Ovary (tissue), 9 donors: Measurements from ENCODE around the gene SAMD15. TPM values are rescaled to one million over a fixed set of nuclear protein-coding genes. Genes with fewer than 3 reads are reported as not detected.

ENCODE experiments used
- DNase-seq, 5 donors: peaks; one replicate each; pipeline ENCODE4 v3.0.0-alpha.2; 2019 to 2020
- H3K27ac ChIP-seq, 2 donors: fragments of 200-600 bp; one replicate each; pipeline versions ENCODE4 v1.5.1 to v1.8.0; 2019 to 2022
- H3K27me3 ChIP-seq: fragments of 200-600 bp; one replicate; pipeline ENCODE4 v1.8.0; 2022
- H3K36me3 ChIP-seq: fragments of 200-600 bp; sonication (generic); one replicate; pipeline ENCODE4 v1.5.1; 2019
- H3K4me1 ChIP-seq: one replicate; pipeline ENCODE4 v1.8.1; 2013; ENCODE audit warnings: mild to moderate bottlenecking, moderate library complexity; ENCODE audit not compliant: insufficient read depth
- H3K4me3 ChIP-seq: fragments of 200-600 bp; sonication (generic); one replicate; pipeline ENCODE4 v1.5.1; 2017
- H3K9me3 ChIP-seq, 2 donors: fragments of 200-600 bp in 1 of 2; sonication (generic) in 1 of 2; one replicate each; pipeline versions ENCODE4 v1.5.1 to v1.8.1; 2013 to 2019; ENCODE audit warnings: mild to moderate bottlenecking in 1 of 2, moderate library complexity in 1 of 2
- CTCF ChIP-seq, 3 donors: fragments of 450-650 bp in 2 of 3; fragments of 200-600 bp in 1 of 3; IDR thresholded peaks; one replicate each; pipeline versions ENCODE4 v1.5.1 to v1.8.0; 2016 to 2022; ENCODE audit warnings: antibody characterized with exemption in 3 of 3, mild to moderate bottlenecking in 1 of 3
- EP300 ChIP-seq: sonication (generic); formaldehyde crosslinking; IDR thresholded peaks from one replicate; pipeline ENCODE4 v1.6.1; 2017; ENCODE audit warnings: antibody characterized with exemption
- POLR2A ChIP-seq: fragments of 450-650 bp; IDR thresholded peaks from one replicate; pipeline ENCODE4 v1.6.1; 2017; ENCODE audit warnings: antibody characterized with exemption, mild to moderate bottlenecking, moderate library complexity
- WGBS, 3 donors: extraction: QIAGEN DNeasy Blood & Tissue Kit in 1 of 3; methylation state at CpG; one replicate each; pipeline versions ENCODE4 v1.1.5 to v1.1.7; 2013 to 2017; 5-methylcytosine and 5-hydroxymethylcytosine counted together
- intact Hi-C, 4 donors: fragments of 100-400 bp; cut with DNase I; formaldehyde crosslinking; loops; one replicate each; pipeline versions ENCODE4 v1.11.0 to v1.15.1; 2022 to 2023
- polyA plus RNA-seq, 2 donors: library from polyadenylated mRNA; stranded (reverse); fragments of 200-250 nt in 1 of 2; fragments of 350-450 nt in 1 of 2; fragmentation: Illumina TruSeq in 1 of 2; extraction: RNeasy Lipid Tissue Mini Kit (QIAGEN cat#74804) in 1 of 2; gene quantifications; one replicate each; pipeline ENCODE4 v1.2.3, GENCODE V29; 2013 to 2014
- total RNA-seq, 7 donors: library from RNA; depleted of rRNA in 2 of 7; stranded (reverse); fragments of >200 nt in 2 of 7; fragmentation: NEBNext Ultra II Directional in 3 of 7; extraction: Animal tissue kit (Norgen Biotek cat#: 25700) in 3 of 7; gene quantifications; one replicate each; pipeline versions ENCODE4 v1.1.0 to v1.2.4, GENCODE V29; 2016 to 2023
- donor health status: DM: no; HTN: no; CAD: no; lungs with moderate emphysema.
- donor health status: DM: no; HTN: no; CAD: no.
- donor health status: Bipolar disorder and iron deficiency.
- donor health status: DM: yes; HTN: yes; CAD: no.
- donor health status: DM: no; HTN: no; CAD: no.
- donor health status: DM: yes; HTN: yes; CAD: no.

The SAMD15 gene
- total and polyA plus RNA-seq, 9 donors, result 0.12 to 3.2 (median 1.4) TPM

GRCh38 chr14:77355811-77356210 lies 21.4 kb upstream of the SAMD15 start:
- no peak overlapping the region for H3K4me3 ChIP-seq
- TF ChIP-seq CTCF (IDR thresholded peaks at IDR 0.05) (no peak), POLR2A (no peak), EP300 (no peak)
- H3K4me1 ChIP-seq, result no peaks in the 10 kb centered on the region
- H3K36me3 ChIP-seq, result no peaks in the 10 kb centered on the region
- no peaks in the 10 kb centered on the region for H3K9me3 ChIP-seq
- intact Hi-C loops, result no loop called here
- no peak for DNase-seq
- no peaks in the 10 kb centered on the region for H3K27me3 ChIP-seq
- 88 to 97% (median 92%) methylated on average over 4 of the region's 4 CpGs for WGBS, 3 donors
- H3K27ac ChIP-seq, result no peak overlapping the region

GRCh38 chr14:77356899-77357298 lies 20.3 kb upstream of the SAMD15 start:
- no peaks in the 10 kb centered on the region for H3K4me1 ChIP-seq

GRCh38 chr14:77359626-77360025 lies 17.6 kb upstream of the SAMD15 start:
- Histone ChIP-seq H3K36me3 (no peaks in the 10 kb centered on the region), H3K4me1 (no peaks in the 10 kb centered on the region), H3K27ac (no peak overlapping the region), H3K4me3 (no peak overlapping the region), H3K27me3 (no peaks in the 10 kb centered on the region), H3K9me3 (no peaks in the 10 kb centered on the region)
- 93 to 100% (median 98%) methylated on average over 1 of the region's 1 CpG for WGBS, 3 donors
- TF ChIP-seq CTCF (IDR thresholded peaks at IDR 0.05) (no peak), POLR2A (no peak)
- no peak for DNase-seq
- intact Hi-C loops, result no loop called here

More at GRCh38 chr14:77356899-77357298, 20.3 kb upstream of the SAMD15 start:
- no peak overlapping the region for H3K27ac ChIP-seq
- no peak overlapping the region for H3K4me3 ChIP-seq
- WGBS, 3 donors, result 92 to 96% (median 94%) methylated on average over 4 of the region's 4 CpGs
- no peaks in the 10 kb centered on the region for H3K9me3 ChIP-seq
- DNase-seq, result no peak
- intact Hi-C loops, result no loop called here
- no peaks in the 10 kb centered on the region for H3K27me3 ChIP-seq
- H3K36me3 ChIP-seq, result no peaks in the 10 kb centered on the region
- no peak for TF ChIP-seq EP300
- no peak for TF ChIP-seq CTCF (IDR thresholded peaks at IDR 0.05)
- no peak for TF ChIP-seq POLR2A

GRCh38 chr14:77364146-77364545 lies 13.0 kb upstream of the SAMD15 start:
- Histone ChIP-seq H3K27me3 (no peaks in the 10 kb centered on the region), H3K27ac (no peak overlapping the region), H3K9me3 (no peaks in the 10 kb centered on the region), H3K36me3 (no peaks in the 10 kb centered on the region), H3K4me3 (no peak overlapping the region), H3K4me1 (no peaks in the 10 kb centered on the region)
- WGBS, 3 donors, result 52 to 71% (median 63%) methylated on average over 3 of the region's 3 CpGs
- DNase-seq, result peak in 1 of 5 donors; percentile 27
- no peak for TF ChIP-seq CTCF (IDR thresholded peaks at IDR 0.05)
- no peak for TF ChIP-seq POLR2A
- TF ChIP-seq EP300, result no peak
- intact Hi-C loops, result no loop called here

- no peak for TF ChIP-seq EP300
- no peak for TF ChIP-seq CTCF (IDR thresholded peaks at IDR 0.05)
- no peak for TF ChIP-seq POLR2A
- DNase-seq, result no peak
- no peaks in the 10 kb centered on the region for H3K9me3 ChIP-seq
- intact Hi-C loops, result no loop called here
- peaks cover under 1% of the 10 kb centered on the region for H3K4me1 ChIP-seq
- H3K27ac ChIP-seq, result no peak overlapping the region
- WGBS, 3 donors, result 77 to 83% (median 83%) methylated on average over 1 of the region's 1 CpG
- no peaks in the 10 kb centered on the region for H3K27me3 ChIP-seq
- H3K4me3 ChIP-seq, result no peak overlapping the region
- H3K36me3 ChIP-seq, result no peaks in the 10 kb centered on the region
These were observed 7.9 kb upstream of the SAMD15 start for GRCh38 chr14:77369285-77369684.
